Smooth muscle cell (in vitro differentiated cells): ENCODE results near the gene IGSF11. TPM values are rescaled to one million over a fixed set of nuclear protein-coding genes. Genes with fewer than 3 reads are reported as not detected.

Experiments used
- DNase-seq: peaks from one replicate; lab custom pipeline; 2025; ENCODE audit not compliant: unreplicated experiment; lab: John Stamatoyannopoulos, UW
- H2AFZ ChIP-seq: fragments of 200-600 bp; sonication (generic); 2 replicates; pipeline ENCODE4 v1.6.0; 2016; ENCODE audit warnings: antibody characterized with exemption, low read depth, mild to moderate bottlenecking
- H3F3A ChIP-seq: fragments of 200-600 bp; sonication (generic); 2 replicates; pipeline ENCODE4 v1.6.0; 2017; ENCODE audit warnings: antibody characterized with exemption, low read depth
- H3K27ac ChIP-seq: fragments of 200-600 bp; sonication (generic); 2 replicates; pipeline ENCODE4 v1.5.1; 2016; ENCODE audit warnings: low read depth, mild to moderate bottlenecking
- H3K27me3 ChIP-seq: fragments of 200-600 bp; sonication (generic); 2 replicates; pipeline ENCODE4 v1.6.1; 2016; ENCODE audit warnings: low read depth, mild to moderate bottlenecking
- H3K36me3 ChIP-seq: fragments of 200-600 bp; sonication (generic); 2 replicates; pipeline ENCODE4 v1.5.1; 2016; ENCODE audit warnings: low read depth
- H3K4me1 ChIP-seq: fragments of 200-600 bp; sonication (generic); 2 replicates; pipeline ENCODE4 v1.5.1; 2016; ENCODE audit warnings: low read depth
- H3K4me2 ChIP-seq: fragments of 200-600 bp; sonication (generic); 2 replicates; pipeline ENCODE4 v1.6.0; 2016; ENCODE audit warnings: mild to moderate bottlenecking
- H3K4me3 ChIP-seq: fragments of 200-600 bp; sonication (generic); 2 replicates; pipeline ENCODE4 v1.5.1; 2016; ENCODE audit warnings: mild to moderate bottlenecking
- H3K79me2 ChIP-seq: fragments of 200-600 bp; sonication (generic); 2 replicates; pipeline ENCODE4 v1.6.0; 2016; ENCODE audit warnings: low read depth, mild to moderate bottlenecking
- H3K9ac ChIP-seq: fragments of 200-600 bp; sonication (generic); 2 replicates; pipeline ENCODE4 v1.6.0; 2016; ENCODE audit warnings: low read depth
- H3K9me3 ChIP-seq: fragments of 200-600 bp; sonication (generic); replicated peaks from 2 replicates; pipeline ENCODE4 v1.5.1; 2016; ENCODE audit warnings: low read depth
- H4K20me1 ChIP-seq: fragments of 200-600 bp; sonication (generic); 2 replicates; pipeline ENCODE4 v1.6.0; 2016; ENCODE audit warnings: low read depth
- CTCF ChIP-seq: fragments of 200-600 bp; sonication (generic); IDR thresholded peaks from 2 replicates; pipeline ENCODE4 v1.5.1; 2017; ENCODE audit warnings: borderline replicate concordance, mild to moderate bottlenecking, antibody characterized with exemption; ENCODE audit not compliant: insufficient read depth, poor library complexity, severe bottlenecking
- WGBS: methylation state at CpG from one replicate; pipeline ENCODE4 v1.1.7; 2016; ENCODE audit warnings: low lambda C conversion rate; 5-methylcytosine and 5-hydroxymethylcytosine counted together
- polyA plus RNA-seq: library from polyadenylated mRNA; unstranded; fragments of >200 nt; fragmentation: Nextera tagmentation; extraction: Ambion mirVana; gene quantifications from 2 replicates; pipeline ENCODE4 v1.2.1, GENCODE V29; 2016
- total RNA-seq: library from RNA; depleted of rRNA; stranded (reverse); fragments of >200 nt; gene quantifications from 2 replicates; pipeline ENCODE4 v1.2.3, GENCODE V29; 2014

The IGSF11 gene
- total and polyA plus RNA-seq, 2 experiments from 2014 or later = not detected

- WGBS = 94% methylated on average over 2 of the region's 2 CpGs
Measured at GRCh38 chr3:119015942-119016341, 18.7 kb downstream of the IGSF11 start.

GRCh38 chr3:119013951-119014350 is 20.7 kb downstream of the IGSF11 start:
- Histone ChIP-seq H3K4me1 (no peaks in the 10 kb centered on the region), H3K4me2 (no peak overlapping the region), H2AFZ (no peak overlapping the region), H3K79me2 (no peaks in the 10 kb centered on the region), H3F3A (no peaks in the 10 kb centered on the region), H4K20me1 (no peaks in the 10 kb centered on the region), H3K4me3 (no peak overlapping the region), H3K27me3 (no peaks in the 10 kb centered on the region), H3K27ac (no peak overlapping the region), H3K36me3 (no peaks in the 10 kb centered on the region), H3K9me3 (no peaks in the 10 kb centered on the region), H3K9ac (no peak overlapping the region)
- no peak for TF ChIP-seq CTCF
- 60% methylated on average over 3 of the region's 3 CpGs for WGBS
- no peak for DNase-seq

More at GRCh38 chr3:119015942-119016341, 18.7 kb downstream of the IGSF11 start:
- H3K4me1 ChIP-seq = no peaks in the 10 kb centered on the region
- H2AFZ ChIP-seq = no peak overlapping the region
- H3K27me3 ChIP-seq = no peaks in the 10 kb centered on the region
- H3K9ac ChIP-seq = no peak overlapping the region
- H4K20me1 ChIP-seq = no peaks in the 10 kb centered on the region
- H3K36me3 ChIP-seq = no peaks in the 10 kb centered on the region
- no peak for TF ChIP-seq CTCF
- H3K27ac ChIP-seq = no peak overlapping the region
- no peak overlapping the region for H3K4me2 ChIP-seq
- DNase-seq = no peak
- no peaks in the 10 kb centered on the region for H3F3A ChIP-seq
- no peaks in the 10 kb centered on the region for H3K9me3 ChIP-seq
- H3K4me3 ChIP-seq = no peak overlapping the region
- no peaks in the 10 kb centered on the region for H3K79me2 ChIP-seq

GRCh38 chr3:119011528-119011927 is 23.1 kb downstream of the IGSF11 start:
- TF ChIP-seq CTCF = no peak
- no peak for DNase-seq
- Histone ChIP-seq H3F3A (no peaks in the 10 kb centered on the region), H3K4me2 (no peak overlapping the region), H3K9ac (no peak overlapping the region), H3K4me1 (no peaks in the 10 kb centered on the region), H2AFZ (no peak overlapping the region), H3K36me3 (no peaks in the 10 kb centered on the region), H3K79me2 (no peaks in the 10 kb centered on the region), H3K9me3 (no peaks in the 10 kb centered on the region), H3K27me3 (no peaks in the 10 kb centered on the region), H3K27ac (no peak overlapping the region), H4K20me1 (no peaks in the 10 kb centered on the region), H3K4me3 (no peak overlapping the region)
- 40% methylated on average over 1 of the region's 1 CpG for WGBS

- Histone ChIP-seq H2AFZ (no peak overlapping the region), H3K36me3 (no peaks in the 10 kb centered on the region), H3F3A (no peaks in the 10 kb centered on the region), H4K20me1 (no peaks in the 10 kb centered on the region), H3K27ac (no peak overlapping the region), H3K79me2 (no peaks in the 10 kb centered on the region), H3K9ac (no peak overlapping the region), H3K4me2 (no peak overlapping the region), H3K4me3 (no peak overlapping the region), H3K9me3 (no peaks in the 10 kb centered on the region), H3K27me3 (no peaks in the 10 kb centered on the region), H3K4me1 (no peaks in the 10 kb centered on the region)
- no peak for TF ChIP-seq CTCF
- DNase-seq = no peak
- 64% methylated on average over 2 of the region's 2 CpGs for WGBS
Measured at GRCh38 chr3:118997190-118997589, 37.5 kb downstream of the IGSF11 start.
